Epithelial cell of esophagus (primary cell): ENCODE measurements around the gene CFAP97D1.

Experiments
- DNase-seq: peaks from one replicate; pipeline ENCODE4 v3.0.0; 2010; ENCODE audit warnings: low read depth
- H3K4me3 ChIP-seq: 2 replicates; pipeline ENCODE4 v1.5.1; 2011; ENCODE audit warnings: mild to moderate bottlenecking, low read length, control low read depth
- CTCF ChIP-seq: IDR thresholded peaks from 2 replicates; pipeline ENCODE4 v1.5.1; 2011; ENCODE audit warnings: low read depth, mild to moderate bottlenecking, low read length, control low read depth, inconsistent platforms; ENCODE audit not compliant: insufficient read depth; ENCODE audit errors: missing control alignments

Gene CFAP97D1

GRCh38 chr17:43741636-43742035 is 38.6 kb upstream of the CFAP97D1 start:
- TF ChIP-seq CTCF, result no peak
- H3K4me3 ChIP-seq, result no peak overlapping the region
- no peak for DNase-seq

- no peak for TF ChIP-seq CTCF
- no peak for DNase-seq
- H3K4me3 ChIP-seq, result no peak overlapping the region
These were observed 34.7 kb upstream of the CFAP97D1 start for GRCh38 chr17:43745541-43745940.

GRCh38 chr17:43750153-43750552 is 30.1 kb upstream of the CFAP97D1 start:
- no peak overlapping the region for H3K4me3 ChIP-seq
- no peak for TF ChIP-seq CTCF
- peak; percentile 62 for DNase-seq

- DNase-seq, result peak; percentile 35
- H3K4me3 ChIP-seq, result no peak overlapping the region
- TF ChIP-seq CTCF, result no peak
These were observed 26.6 kb upstream of the CFAP97D1 start for GRCh38 chr17:43753493-43754129.

- H3K4me3 ChIP-seq, result no peak overlapping the region
- TF ChIP-seq CTCF, result no peak
- DNase-seq, result no peak
These were observed 25.3 kb upstream of the CFAP97D1 start for GRCh38 chr17:43754947-43755346.

GRCh38 chr17:43755389-43755875 is 24.8 kb upstream of the CFAP97D1 start:
- no peak overlapping the region for H3K4me3 ChIP-seq
- peak; percentile 43 for DNase-seq

More at GRCh38 chr17:43755389-43755875, 24.8 kb upstream of the CFAP97D1 start:
- no peak for TF ChIP-seq CTCF
